SW480 (cell line): ENCODE measurements around the gene PPM1H.
A peak's percentile ranks its signal among the peaks of the same experiment; 100 is the strongest.
"Not testable (repeated sequence)": the region's sequence is repeated elsewhere in the genome, so short reads cannot be mapped to it uniquely, and the experiment has no call there.

Experiments used
- DNase-seq: peaks from one replicate; pipeline ENCODE4 v3.0.0-alpha.2; 2016; ENCODE audit warnings: low spot score

The PPM1H gene

GRCh38 chr12:62767496-62767895 lies 167.5 kb downstream of the PPM1H start:
- no peak for DNase-seq

GRCh38 chr12:62766496-62766895 lies 168.5 kb downstream of the PPM1H start:
- DNase-seq = no peak

DNA sequence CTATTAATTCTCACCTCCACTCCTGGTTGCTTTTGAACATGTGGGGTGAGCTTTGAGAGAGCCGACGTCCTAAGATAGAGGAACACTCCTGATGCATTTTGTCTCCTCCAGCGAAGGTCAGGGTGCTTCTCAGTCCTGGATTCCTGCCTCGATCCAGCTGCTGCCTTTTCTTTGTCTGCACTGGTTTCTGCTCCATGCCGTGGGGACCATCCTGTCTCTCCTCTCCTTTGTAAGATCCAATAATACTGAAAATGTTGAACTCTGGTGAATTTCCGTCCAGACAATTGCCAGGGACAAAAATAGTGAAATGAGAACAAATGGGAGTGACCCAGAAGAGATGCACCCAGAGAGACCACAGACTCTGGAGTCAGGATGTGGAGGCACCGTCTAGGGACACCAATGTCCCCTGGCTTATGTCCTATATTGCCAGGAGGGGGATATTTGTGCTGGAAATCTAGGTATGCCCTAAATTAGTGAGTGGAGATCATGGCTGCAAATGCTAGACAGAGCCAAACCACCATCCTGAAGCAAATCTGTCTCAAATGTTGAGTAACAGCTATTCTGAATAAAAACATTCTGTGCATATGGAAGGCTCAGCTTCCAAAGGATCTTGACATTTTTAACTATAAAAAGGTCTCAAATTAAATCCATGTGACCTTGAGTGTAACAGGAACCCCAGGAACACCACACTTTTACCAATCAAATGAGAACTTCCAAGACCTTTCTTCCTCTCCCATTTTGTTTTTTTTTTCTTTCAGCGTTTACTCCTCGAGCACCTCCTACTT lies 170.9 kb downstream of the PPM1H start:
- DNase-seq = no peak

GRCh38 chr12:62763312-62763711 lies 171.6 kb downstream of the PPM1H start:
- DNase-seq = no peak

DNA sequence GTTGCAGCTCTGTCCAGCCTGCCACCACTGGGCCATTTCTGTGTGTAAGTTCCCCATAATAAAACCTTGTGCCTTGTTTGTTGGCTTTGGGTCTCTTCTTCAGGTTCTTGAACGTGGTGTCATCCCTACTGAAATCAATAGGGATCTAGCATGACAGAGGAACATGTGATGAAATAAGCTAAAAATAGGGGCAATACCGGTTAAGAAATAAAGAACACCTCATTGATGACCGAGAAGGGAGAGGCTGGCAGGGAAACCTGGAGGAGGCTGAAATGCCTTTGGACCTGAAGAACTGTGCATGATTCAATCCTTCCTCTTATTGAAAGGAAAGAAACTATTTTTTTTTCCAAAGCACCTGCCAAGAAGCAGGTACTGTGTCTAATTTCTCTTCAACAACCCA lies 172.3 kb downstream of the PPM1H start:
- no peak for DNase-seq

- DNase-seq = no peak
These were observed 173.3 kb downstream of the PPM1H start for GRCh38 chr12:62761658-62762057.

GRCh38 chr12:62760779-62761178 lies 174.2 kb downstream of the PPM1H start:
- peak; percentile 1 for DNase-seq

DNA sequence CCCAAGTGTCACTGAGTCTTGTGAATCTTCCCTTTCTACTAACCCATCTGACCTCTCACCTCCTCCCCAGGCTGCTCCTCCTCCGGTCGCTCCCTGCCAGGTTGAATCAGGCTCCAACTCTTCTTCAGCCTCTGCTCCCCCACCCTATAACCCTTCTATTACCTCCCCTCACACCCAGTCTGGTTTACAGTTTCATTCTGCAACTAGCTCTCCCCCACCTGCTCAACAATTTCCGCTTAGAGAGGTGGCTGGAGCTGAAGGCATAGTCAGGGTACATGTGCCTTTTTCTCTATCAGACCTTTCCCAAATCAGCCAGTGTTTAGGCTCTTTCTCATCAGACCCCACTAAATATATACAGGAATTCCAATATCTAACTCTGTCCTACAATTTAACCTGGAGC lies 174.6 kb downstream of the PPM1H start:
- not testable (repeated sequence) for DNase-seq

DNA sequence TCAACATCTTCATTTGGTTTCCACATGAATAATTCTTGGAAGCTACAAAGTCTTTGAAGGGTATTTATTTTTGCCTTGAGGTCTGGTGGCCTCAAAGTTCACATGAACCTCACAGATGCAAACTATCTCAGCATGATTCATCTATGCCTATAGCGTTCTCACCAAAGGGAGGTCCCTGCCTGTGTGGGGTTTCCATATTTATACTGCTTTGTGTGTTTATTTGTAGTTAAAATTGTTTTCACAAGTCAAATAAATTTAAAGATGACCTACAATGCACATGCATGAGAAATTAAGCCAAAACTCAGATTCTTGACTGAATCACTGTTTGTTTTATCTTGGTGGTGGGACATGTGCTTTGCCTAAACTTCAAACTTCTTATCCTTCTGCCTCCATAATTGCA lies 176.7 kb downstream of the PPM1H start:
- no peak for DNase-seq

DNA sequence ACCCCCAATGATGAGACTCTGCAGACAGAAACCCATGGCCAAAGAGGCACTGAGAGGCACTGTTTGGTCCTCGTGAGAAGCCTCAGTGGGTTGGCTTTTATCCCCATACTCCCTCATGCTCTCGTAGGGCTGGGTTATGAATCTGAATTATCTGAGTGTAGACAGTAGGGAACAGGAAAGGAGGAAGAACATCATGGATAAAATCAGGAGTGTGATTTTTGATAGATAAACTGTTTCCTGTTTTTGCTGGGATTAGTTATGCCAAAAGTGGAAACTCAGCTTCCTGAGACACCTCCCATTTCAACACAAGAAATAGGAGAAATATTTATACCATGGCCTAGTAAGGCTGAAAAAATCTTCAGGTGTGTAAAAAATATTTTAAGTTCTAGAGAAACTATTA lies 177.9 kb downstream of the PPM1H start:
- DNase-seq = no peak

DNA sequence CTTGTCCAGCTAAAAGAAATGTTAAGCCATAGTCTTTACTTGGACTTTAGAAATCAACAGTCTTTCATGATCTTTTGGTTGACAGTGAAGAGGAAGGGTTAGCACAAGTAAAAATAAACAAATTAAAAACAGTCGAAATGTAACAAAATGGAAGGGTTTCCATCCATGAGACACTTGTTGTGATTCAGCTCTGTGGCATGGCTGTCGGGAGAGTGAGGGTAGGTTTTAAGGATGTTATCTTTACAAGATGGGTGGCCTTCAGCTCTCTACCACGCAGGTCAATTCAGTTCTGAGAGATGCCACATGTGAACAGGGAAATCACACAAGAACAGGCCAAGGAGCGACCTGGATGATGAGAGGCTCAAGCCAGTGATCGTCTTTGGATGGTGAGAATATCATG lies 180.2 kb downstream of the PPM1H start:
- DNase-seq = no peak

GRCh38 chr12:62751810-62752155 lies 183.2 kb downstream of the PPM1H start:
- DNase-seq = no peak

GRCh38 chr12:62750941-62751809 lies 183.8 kb downstream of the PPM1H start:
- DNase-seq = no peak

GRCh38 chr12:62749586-62749985 lies 185.4 kb downstream of the PPM1H start:
- no peak for DNase-seq

- DNase-seq = no peak
These were observed 185.9 kb downstream of the PPM1H start for GRCh38 chr12:62748941-62749468.

- no peak for DNase-seq
These were observed 190.4 kb downstream of the PPM1H start for GRCh38 chr12:62744551-62744950.

- DNase-seq = no peak
These were observed 195.5 kb downstream of the PPM1H start for GRCh38 chr12:62739266-62740015.

DNA sequence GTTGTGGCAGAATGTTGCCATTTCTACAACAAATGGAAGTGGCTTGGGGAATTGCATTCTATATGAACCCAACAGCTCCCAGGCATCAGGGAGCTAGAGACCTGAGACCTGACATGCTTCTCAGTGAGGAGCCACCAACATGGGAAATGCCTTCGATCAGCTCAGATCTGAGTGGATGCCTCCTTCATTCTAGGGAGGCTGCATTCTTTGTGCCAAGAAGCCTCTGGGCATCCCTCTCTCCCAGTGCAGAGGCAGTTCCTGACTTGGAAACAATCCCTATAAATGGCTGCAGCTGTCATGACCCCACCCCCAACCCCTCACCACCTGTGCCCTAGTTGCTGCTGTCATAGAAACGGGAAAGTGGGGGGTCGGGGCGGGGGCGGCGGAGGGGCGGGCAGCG lies 196.3 kb downstream of the PPM1H start:
- no peak for DNase-seq

GRCh38 chr12:62738105-62738504 lies 196.8 kb downstream of the PPM1H start:
- no peak for DNase-seq

DNA sequence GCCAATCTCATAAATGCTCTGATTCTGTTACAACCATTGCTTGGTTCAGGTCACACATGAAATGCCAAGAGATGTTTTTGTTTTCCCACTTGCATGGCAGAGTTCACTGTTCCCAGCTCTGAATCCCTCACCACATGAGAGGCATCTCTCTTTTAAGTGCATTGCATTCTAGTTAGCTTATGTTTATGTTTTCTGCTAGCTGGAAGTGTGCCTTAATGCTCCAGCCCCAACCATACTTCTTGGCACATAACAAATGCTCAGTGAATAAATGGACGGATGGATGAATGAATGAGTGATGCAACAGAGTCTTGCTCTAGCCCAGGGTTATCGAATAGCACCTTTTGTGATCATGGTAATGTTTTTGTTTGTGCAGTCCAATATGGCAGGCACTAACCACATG lies 197.3 kb downstream of the PPM1H start:
- DNase-seq = no peak

DNA sequence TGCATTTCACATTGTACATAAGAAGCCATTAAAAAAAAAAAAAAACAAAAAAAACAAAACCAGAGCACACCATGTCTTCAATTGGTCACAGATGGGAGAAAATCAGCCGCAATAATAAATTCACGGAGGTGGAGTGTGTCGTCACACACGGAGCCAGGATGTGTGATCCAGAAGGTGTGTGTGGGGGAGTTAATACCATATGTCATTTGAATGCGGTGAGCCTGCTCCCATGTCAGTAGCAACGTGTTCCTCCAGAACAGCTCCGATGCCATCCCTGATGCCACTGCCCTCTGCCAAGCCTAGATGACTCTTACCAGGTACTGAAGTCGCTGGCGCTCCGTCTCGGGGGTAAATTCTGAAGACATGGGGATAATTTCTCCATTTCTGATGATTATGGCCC lies 197.8 kb downstream of the PPM1H start:
- no peak for DNase-seq

GRCh38 chr12:62736596-62736995 lies 198.4 kb downstream of the PPM1H start:
- DNase-seq = no peak
